HG03460 (cell line): ENCODE data around the gene DPP3.

Source experiments
- ATAC-seq: cut with Tn5 transposase; IDR thresholded peaks from one replicate; pipeline ENCODE4 v1.9.1; 2021; ENCODE audit not compliant: unreplicated experiment

DPP3 gene

DNA sequence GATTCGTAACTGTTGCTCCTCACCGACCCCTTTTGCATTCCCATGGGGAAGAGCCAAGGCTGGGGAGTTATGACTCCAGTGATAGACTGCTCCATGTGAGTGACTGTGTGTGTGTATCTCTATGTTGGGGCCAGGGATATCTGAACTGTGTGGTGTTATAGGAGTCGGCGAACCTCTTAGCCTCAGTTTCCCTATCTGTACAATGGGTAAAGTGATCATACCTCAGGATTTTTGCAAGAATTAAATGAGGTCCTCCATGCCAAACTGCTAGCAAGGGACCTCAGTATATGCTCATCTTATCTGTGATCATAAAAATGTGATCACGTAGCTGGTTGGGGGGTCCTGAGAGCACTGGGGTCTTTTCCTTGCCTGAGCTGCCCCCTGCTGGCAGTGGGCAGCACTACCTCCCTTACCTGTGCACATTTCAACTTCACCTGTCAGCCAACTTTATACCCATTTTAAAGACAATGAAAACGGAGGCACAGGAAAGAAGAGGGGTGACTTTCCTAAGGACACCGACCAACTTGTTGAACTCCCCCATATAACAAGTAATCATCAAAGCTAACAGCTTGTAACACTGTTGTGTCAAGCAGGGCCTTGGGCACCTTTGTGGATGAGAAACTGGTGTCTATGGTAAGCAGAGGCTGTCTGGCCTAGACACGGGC is 1.4 kb upstream of the DPP3 start:
- ATAC-seq = no peak

DNA sequence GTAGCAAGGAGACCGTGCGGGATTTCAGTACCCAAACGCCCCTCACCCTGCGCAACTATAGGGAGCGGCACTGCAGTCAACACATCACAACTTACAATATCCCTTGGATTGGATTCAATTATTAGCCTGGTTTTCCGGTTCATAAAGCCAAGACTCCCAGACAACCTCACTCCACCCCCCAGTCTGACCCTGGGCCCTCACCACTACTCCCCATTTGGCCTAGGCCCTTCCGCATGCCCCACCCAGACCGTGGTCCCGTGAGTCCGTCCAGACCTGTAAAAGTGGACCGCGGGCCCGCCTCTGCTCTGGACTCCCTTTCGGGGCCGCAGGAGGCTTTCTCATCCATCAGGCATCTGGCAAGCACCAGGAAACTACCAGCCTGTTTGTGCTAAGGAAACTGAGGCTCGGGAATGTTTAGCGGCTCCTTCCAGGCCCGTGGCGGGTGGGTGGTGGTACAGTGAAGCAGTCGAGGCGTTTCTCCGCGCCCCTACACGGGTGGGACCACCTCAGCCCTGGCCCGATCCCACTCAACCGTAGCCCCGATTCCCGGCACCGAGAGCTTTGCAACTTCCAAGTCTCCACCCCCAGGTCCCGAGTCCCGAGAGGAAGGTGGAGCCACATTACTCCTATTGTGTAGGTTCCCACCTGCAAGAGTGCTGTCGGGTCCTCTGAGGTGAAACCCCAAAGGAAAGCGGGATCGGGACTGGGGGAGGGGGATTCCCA is 679 bp upstream of the DPP3 start:
- peak; percentile 1 for ATAC-seq

DNA sequence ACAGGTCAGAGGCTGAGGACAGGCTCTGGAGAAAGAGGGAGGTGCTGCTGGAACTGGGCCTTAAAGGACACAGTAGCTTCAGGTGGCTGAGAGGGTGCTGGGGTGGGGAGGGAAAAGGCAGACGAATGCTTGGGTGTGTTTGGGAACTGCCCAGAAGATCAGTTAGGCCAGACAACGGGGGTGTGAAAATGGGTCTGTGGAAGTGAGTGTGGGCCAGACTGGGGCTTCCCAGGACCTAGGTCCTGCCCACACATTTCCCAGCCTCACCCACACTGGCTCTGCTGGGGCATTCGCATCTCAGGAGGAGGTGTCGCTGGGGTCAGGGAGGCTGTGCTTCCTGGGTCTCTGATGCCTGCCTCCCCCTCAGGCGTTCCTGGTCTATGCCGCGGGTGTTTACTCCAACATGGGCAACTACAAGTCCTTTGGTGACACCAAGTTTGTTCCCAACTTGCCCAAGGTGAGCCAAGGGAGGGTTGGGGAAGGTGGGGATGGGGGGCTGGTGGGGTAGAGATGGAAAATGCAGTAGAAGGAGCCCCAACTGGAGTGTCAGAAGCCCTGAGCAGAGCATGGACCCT is 4.7 kb downstream of the DPP3 start:
- no peak for ATAC-seq

DNA sequence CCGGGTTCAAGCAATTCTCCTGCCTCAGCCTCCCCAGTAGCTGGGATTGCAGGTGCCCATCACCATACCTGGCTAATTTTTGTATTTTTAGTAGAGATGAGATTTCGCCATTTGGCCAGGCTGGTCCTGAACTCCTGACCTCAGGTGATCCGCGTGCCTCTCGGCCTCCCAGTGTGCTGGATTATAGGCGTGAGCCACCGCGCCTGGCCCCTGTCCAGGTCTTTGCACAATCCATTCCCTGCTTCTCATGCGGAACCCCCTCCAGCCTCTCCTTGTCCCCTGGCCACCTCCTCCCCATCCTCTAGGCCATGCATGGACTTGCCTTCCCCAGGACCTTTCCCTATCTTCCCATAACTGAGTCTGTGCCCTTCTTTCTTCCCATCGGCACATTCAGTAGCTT is 8.7 kb downstream of the DPP3 start:
- no peak for ATAC-seq

DNA sequence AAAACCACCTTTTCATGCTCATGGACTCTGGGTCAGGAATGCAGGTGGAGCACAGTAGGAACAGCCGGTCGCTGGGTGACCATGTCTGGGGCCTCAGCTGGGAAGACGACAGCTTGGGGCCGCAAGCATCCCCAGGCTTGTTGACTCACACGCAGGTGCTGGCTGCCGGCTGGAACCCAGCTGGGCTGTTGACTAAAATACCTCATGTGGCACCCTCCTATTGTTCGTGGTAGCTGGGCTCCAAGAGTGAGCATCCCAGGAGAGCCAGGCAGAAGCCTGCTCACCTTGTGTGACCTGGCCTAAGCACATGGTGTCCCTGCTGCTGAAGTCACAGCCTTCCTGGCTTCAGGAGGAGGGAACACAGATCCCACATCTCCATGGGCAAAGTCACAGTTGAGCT is 9.4 kb downstream of the DPP3 start:
- ATAC-seq = no peak

DNA sequence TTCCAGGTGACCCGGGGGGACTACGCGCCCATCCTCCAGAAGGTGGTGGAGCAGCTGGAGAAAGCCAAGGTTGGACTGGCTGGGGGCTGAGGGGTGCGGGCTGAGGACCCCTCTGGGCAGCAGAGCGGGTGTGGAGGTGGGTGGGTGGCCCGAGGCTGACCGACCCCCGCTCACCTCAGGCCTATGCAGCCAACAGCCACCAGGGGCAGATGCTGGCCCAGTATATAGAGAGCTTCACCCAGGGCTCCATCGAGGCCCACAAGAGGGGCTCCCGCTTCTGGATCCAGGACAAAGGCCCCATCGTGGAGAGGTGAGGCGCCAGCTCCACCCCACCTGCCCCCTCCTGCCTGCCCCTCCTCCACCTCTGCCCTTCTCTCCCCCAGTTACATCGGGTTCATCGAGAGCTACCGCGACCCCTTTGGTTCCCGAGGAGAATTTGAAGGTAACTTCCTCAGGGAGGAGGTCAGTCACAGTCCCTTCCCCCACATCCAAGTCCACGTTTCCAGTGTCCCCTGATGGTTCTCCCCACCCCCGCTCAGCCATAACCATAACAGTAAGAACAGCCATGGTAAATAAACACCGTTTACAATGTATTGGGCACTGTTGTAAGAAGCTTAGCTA is 11.2 kb downstream of the DPP3 start:
- no peak for ATAC-seq

DNA sequence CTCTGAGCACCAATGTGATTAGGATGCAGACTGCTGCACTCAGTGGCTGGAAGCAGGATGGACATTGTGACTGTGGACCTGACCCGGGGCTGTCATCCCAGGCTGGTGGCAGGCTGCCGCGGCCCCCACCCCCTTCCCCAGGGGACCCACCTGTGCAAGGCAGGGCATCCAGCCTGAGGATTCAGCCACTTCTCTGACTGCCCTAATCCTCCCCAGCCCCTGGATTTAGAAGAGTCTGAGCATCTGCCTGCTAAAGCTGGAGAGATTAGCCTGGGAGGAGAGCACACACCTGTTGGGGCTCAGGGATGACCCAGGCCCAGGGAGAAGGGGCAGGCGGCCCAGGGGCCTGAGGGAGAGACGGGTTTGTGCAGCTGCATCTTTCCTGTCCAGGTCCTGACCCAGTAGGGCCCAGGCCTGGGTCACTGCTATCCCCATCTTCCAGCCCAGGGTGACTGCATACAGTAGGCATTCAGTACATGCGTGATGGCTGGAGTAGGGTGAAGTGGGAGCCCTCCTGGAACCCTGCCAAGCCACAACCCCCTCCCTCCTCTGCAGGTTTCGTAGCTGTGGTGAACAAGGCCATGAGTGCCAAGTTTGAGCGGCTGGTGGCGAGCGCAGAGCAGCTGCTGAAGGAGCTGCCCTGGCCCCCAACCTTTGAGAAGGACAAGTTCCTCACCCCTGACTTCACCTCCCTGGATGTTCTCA is 12.1 kb downstream of the DPP3 start:
- ATAC-seq = no peak

DNA sequence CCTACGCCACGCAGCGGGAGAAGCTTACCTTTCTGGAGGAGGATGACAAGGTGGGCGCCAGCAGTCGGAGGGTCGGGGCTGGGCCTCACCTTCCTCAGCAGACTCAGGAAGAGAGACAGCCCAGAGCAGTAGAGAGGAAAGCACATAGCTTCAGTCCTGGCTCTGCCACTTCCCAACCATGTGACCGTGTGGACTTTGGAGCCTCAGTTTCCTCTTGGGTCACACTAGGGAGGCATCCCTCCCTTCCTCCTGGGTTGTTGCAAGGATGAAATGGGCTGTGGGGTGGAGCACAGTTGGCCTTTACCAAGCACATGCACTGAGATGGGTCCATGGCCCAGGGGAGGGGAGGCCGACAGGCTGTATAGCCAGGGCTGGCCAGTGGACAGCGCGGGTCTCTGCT is 12.9 kb downstream of the DPP3 start:
- no peak for ATAC-seq

DNA sequence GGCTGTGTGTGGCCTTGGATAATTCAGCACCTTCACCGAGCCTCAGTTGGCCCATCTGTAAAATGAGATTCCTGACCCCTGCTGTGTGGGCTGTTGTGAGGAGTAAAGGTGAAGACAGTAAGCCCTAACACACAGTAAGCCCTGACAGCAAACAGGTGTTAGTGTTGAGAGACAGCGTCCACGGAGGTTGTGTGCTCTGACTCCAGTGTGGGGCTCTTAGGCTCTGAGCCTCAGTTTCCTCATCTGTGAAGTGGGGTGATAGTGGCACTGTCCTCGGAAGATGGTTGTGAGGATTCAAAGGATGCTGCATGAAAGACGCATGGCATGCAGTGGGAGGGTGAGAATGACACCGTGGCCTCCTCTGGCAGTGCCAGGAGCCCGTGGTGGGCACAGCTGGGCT is 14.2 kb downstream of the DPP3 start:
- no peak for ATAC-seq

DNA sequence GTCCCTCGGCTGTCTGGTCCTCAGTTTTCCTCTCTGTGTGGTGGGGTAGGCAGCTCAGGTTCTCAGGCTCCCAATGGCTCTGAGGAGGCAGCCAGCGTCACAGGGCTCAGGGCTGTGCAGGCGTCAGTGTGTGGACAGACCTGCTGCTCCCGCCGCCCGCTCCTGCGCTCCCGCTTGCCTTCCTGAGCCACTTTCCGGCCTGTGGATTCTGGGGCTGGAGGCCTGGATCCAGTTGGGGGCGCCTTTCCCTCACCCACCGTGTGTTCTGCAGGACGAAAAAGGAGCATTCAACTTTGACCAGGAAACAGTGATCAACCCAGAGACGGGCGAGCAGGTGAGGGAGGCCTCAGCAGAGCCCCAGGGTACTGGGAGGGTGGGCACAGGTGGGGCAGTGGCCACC is 14.7 kb downstream of the DPP3 start:
- ATAC-seq = no peak

DNA sequence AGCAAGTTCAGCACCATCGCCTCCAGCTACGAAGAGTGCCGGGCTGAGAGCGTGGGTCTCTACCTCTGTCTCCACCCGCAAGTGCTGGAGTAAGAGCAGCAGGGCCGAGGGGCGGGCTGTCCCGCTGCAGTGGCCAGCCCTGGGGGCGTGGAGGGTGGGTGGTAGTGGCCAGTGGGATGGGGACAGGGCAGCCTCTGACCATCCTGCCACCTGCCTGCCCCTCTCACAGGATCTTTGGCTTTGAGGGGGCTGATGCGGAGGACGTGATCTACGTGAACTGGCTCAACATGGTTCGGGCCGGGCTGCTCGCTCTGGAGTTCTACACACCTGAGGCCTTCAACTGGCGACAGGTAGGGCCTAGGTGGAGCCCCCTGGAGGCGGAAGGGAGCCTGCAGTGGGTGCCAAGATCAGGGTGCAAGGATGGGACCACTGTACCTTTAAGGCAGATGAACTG is 15.2 kb downstream of the DPP3 start:
- ATAC-seq = no peak

DNA sequence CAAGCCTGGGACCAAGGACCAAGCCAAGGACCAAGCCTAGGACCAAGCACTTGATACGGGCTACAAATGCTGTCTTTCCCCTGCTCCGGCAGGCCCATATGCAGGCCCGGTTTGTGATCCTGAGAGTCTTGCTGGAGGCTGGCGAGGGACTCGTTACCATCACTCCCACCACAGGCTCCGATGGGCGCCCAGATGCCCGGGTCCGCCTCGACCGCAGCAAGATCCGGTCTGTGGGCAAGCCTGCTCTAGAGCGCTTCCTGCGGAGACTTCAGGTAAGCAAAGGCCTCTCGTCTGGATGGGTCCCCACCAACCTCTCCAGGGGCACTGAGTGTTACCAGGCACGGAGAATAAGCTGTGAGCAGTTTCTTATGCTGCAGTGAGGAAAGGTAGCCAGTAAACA is 17.0 kb downstream of the DPP3 start:
- ATAC-seq = no peak

DNA sequence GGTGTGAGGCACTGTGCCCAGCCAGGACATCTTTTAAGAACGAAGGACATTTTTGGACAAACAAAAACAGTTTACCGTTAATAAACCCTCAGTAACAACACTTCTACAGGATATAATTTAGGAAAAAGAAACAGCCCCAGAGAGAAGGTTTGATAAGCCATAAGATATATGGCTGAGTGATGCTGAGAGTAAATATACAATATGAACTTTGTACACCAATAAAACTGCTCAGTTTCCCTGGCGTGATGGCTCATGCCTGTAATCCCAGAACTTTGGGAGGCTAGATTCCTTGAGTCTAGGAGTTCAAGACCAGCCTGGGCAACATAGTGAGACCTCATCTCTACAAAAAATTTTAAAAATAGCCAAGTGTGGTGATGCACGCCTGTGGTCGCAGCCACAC is 18.3 kb downstream of the DPP3 start:
- ATAC-seq = no peak

DNA sequence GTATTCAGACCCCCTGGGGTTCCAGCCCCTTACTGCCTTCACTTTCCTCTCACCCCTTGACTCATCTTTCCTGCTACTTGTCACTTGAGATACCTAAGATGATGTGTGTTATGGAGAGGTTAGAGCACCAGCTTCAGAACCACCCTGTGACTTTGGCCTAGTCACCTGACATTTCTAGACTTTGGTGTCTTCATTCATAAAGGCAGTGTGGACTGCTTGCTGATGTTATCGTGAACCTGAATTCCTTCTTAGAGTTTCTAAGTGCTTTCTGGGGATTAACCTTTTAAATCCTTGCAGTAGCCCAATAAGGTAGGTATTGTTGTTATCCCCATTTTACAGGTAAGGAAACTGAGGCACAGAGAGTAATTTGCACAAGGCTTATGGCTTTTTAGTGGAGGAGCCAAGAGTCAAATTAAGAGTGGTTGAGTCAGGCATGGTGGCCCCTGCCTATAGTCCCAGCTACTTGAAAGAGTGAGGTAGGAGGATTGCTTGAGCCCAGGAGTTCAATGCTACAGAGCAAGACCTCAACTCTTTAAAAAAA is 25.1 kb downstream of the DPP3 start:
- no peak for ATAC-seq

DNA sequence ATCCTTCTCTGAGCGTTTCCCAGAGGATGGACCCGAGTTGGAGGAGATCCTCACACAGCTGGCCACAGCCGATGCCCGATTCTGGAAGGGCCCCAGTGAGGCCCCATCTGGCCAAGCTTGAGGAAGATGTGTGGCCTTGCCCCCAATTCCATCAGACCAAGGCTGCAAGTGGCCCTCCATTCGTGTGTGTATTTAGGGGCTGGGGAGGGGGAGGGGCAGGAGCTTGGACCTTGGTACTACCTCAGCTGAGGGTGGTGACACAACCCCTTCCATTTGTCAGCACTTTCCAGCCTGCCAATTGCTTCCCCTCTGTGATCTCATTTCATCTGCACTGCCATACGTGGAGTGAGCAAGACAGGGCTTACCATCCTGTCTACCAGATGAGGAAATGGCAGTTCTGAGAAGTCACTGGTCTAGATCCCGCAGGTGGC is 28.9 kb downstream of the DPP3 start:
- no peak for ATAC-seq

DNA sequence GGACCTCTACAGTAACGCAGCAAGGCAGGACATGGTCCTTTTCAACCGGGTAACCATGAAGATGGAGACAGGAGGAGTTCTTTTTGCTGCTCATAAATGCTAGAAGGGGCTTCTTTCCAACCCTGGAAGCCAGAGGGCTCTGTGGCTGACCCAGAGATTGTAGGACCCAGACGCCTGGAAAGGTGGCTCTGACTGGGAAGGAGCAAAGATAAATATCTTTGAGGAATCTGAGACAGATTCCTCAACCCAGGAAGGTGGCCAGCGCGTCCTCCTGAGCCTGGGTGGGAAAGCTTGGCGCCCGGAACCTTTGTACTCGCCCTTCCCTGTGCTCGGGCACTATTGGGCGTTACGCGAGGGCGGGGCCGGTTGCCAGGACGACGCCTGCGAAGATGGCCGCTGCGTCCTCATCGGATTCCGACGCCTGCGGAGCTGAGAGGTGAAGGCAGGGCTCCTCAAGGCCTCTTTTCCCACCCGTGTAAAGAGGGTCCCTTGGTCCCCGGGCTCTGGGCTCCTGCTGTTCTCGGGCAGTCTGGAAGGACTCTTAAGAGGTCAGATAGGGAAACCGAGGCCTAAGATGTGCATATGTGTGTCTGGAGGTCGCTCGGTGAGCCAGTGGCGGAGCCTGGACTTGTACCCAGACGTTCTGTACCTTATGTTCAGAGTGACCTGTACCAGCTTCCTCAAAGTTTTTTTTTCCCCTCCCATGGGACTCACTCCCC is 30.2 kb downstream of the DPP3 start, which contains the start of gene BBS1:
Gene BBS1 (plus strand): TSS at position 365 of the 719 bp plus-strand sequence. CDS start 25 bp downstream, at position 390.
- ATAC-seq = peak; percentile 84

DNA sequence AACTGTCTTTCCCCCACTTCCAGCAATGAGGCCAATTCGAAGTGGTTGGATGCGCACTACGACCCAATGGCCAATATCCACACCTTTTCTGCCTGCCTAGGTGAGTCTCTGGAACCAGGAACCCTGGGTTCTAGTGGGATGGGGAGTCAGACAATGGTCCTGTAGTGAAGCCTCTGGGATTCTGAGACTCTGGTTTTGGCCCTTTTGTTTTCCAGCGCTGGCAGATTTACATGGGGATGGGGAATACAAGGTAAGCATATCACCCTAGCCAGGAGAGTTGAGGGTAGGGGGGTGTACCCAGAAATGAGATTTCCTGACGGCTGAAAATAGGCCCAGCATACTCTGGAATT is 30.7 kb downstream of the DPP3 start:
- ATAC-seq = no peak

DNA sequence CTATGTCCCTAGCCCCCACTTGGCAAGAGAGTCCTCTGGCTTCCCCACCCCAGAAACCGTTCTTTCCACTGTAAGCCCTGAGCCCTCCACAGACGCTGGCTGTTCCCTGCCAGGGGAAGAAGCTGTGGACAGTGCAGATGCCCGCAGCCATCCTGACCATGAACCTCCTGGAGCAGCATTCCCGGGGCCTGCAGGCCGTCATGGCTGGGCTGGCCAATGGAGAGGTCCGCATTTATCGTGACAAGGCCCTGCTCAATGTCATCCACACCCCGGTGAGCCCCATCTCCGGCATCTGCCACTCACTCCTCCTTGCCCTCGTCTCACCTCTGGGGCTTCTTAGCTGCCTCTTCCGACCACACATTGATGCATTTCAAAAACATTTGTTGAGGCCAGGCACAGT is 43.4 kb downstream of the DPP3 start:
- ATAC-seq = no peak

DNA sequence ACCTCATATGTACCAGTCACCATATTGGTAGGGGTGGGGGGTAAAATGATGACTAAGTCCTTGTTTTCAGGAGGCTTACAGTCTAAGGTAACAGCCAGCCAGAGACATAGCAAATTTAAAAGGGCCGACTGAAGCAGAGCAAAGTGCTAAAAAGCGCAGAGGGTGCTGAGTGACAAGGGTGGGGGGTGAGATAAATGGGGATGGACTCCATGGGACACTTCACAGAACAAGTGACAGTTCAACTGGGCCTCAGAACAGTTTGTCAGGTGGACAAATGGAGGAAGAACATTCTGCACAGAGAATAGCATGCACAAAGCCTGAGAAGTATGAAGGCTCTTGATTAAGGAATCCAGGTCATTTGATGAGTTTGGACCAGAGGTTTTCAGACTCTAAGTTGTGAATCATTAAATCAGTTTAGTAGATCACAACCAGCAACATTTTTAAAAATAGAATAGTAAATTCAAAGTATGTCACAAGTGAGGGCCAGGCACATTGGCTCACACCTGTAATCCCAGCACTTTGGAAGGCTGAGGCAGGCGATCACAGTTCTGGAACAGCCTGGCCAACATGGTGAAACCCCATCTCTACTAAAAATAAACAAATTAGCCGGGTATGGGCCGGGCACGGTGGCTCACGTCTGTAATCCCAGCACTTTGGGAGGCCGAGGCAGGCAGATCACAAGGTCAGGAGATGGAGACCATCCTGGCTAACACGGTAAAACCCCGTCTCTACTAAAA is 44.2 kb downstream of the DPP3 start:
- no peak for ATAC-seq

DNA sequence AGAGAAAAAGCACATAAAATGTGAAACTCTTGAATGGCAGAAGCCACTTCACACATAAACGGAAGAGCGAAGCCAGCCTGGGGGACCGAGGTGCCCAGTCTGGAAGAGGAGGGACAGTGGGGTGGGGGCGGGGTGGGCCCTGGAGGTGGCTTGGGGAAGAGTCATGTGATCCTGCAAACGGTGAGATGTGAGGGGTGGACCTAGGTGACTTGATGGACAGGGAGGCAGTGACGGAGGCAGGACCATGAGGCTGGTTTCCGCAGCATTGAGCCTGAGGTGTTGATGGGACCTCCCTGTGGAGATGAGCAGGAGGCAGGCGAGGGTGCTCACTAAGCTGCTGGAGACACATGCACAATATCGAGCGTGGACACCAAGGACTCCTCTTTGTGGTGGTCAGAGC is 48.8 kb downstream of the DPP3 start:
- ATAC-seq = no peak
